IMR-90 (cell line): ENCODE measurements around the gene FNBP1. TPM values are rescaled to one million over a fixed set of nuclear protein-coding genes. Genes with fewer than 3 reads are reported as not detected.

Experiments
- ATAC-seq: fragments of 200-7000 bp; cut with Tn5 transposase; 2 replicates; pipeline ENCODE4 v1.9.1; 2020; ENCODE audit warnings: low read depth, mild to moderate bottlenecking, moderate library complexity
- BruUV-seq: library from RNA; stranded (reverse); fragments of 400-500 nt; replicated peaks from 2 replicates; lab custom pipeline; 2021; lab: Mats Ljungman, UMichigan
- CTCF ChIA-PET: fragments of 300-600 bp; formaldehyde crosslinking; extraction: SDS; loops from one replicate; lab custom pipeline; 2021; ENCODE audit warnings: antibody characterized with exemption; lab: Yijun Ruan, JAX
- POLR2A ChIA-PET: fragments of 300-600 bp; sonication (Branson Sonifier 250); formaldehyde crosslinking; loops from one replicate; lab custom pipeline; 2022; ENCODE audit warnings: antibody characterized with exemption; ENCODE audit not compliant: unreplicated experiment; lab: Charles Lee
- DNase-seq: peaks from one replicate; pipeline ENCODE4 v3.0.0; 2013
- H2AFZ ChIP-seq: replicated peaks from 2 replicates; pipeline ENCODE3; 2013; ENCODE audit warnings: low read length, mild to moderate bottlenecking; ENCODE audit not compliant: poor library complexity
- H2AK5ac ChIP-seq: 2 replicates; pipeline ENCODE4 v1.6.1; 2013; ENCODE audit warnings: low read depth, low read length, inconsistent platforms
- H2AK9ac ChIP-seq: replicated peaks from 2 replicates; pipeline ENCODE3; 2013; ENCODE audit warnings: mild to moderate bottlenecking, low read depth, low read length, moderate library complexity; ENCODE audit not compliant: poor library complexity
- H2BK120ac ChIP-seq: 2 replicates; pipeline ENCODE4 v1.6.1; 2013; ENCODE audit warnings: low read depth, low read length, inconsistent platforms
- H2BK15ac ChIP-seq: 3 replicates; pipeline ENCODE4 v1.6.1; 2013; ENCODE audit warnings: low read depth, low read length, inconsistent platforms
- H2BK20ac ChIP-seq: 2 replicates; pipeline ENCODE4 v1.6.1; 2013; ENCODE audit warnings: low read depth, mild to moderate bottlenecking, inconsistent platforms, low read length, moderate library complexity
- H2BK5ac ChIP-seq: 2 replicates; pipeline ENCODE4 v1.6.1; 2013; ENCODE audit warnings: mild to moderate bottlenecking, low read depth, low read length, inconsistent platforms; ENCODE audit not compliant: poor library complexity, severe bottlenecking
- H3K14ac ChIP-seq: replicated peaks from 2 replicates; pipeline ENCODE4 v1.6.1; 2013; ENCODE audit warnings: low read depth, low read length, inconsistent platforms
- H3K18ac ChIP-seq: 2 replicates; pipeline ENCODE4 v1.6.1; 2013; ENCODE audit warnings: low read depth, low read length, control low read depth
- H3K23ac ChIP-seq: 2 replicates; pipeline ENCODE4 v1.6.1; 2013; ENCODE audit warnings: low read depth, low read length, inconsistent platforms
- H3K27ac ChIP-seq: 2 replicates; pipeline ENCODE4 v1.5.1; 2013; ENCODE audit warnings: mild to moderate bottlenecking, control low read depth, low read length; ENCODE audit not compliant: insufficient read depth
- H3K27me3 ChIP-seq: 2 replicates; pipeline ENCODE4 v1.6.1; 2013; ENCODE audit warnings: low read length; ENCODE audit not compliant: control insufficient read depth, insufficient read depth
- H3K36me3 ChIP-seq: 2 replicates; pipeline ENCODE4 v1.6.1; 2013; ENCODE audit warnings: low read length, mixed read lengths; ENCODE audit not compliant: control insufficient read depth, insufficient read depth
- H3K4ac ChIP-seq: 2 replicates; pipeline ENCODE4 v1.6.1; 2013; ENCODE audit warnings: low read depth, low read length, inconsistent platforms
- H3K4me1 ChIP-seq: 2 replicates; pipeline ENCODE4 v1.6.1; 2013; ENCODE audit warnings: low read length, mixed read lengths; ENCODE audit not compliant: control insufficient read depth, insufficient read depth
- H3K4me2 ChIP-seq: 2 replicates; pipeline ENCODE4 v1.6.1; 2013; ENCODE audit warnings: low read depth, mild to moderate bottlenecking, control low read depth, low read length, moderate library complexity
- H3K4me3 ChIP-seq: 2 replicates; pipeline ENCODE4 v1.5.1; 2013; ENCODE audit warnings: low read depth, mild to moderate bottlenecking, control low read depth, low read length, moderate library complexity; ENCODE audit not compliant: insufficient read depth
- H3K56ac ChIP-seq: 2 replicates; pipeline ENCODE4 v1.6.1; 2013; ENCODE audit warnings: low read length, inconsistent platforms; ENCODE audit not compliant: insufficient read depth; ENCODE audit errors: extremely low read depth
- H3K79me1 ChIP-seq, 2 experiments: 2 replicates each; pipeline ENCODE4 v1.6.1; 2013; ENCODE audit warnings: low read length in 2 of 2, inconsistent platforms in 1 of 2, low read depth in 1 of 2
- H3K9ac ChIP-seq: 2 replicates; pipeline ENCODE4 v1.6.1; 2013; ENCODE audit warnings: low read depth, low read length, control low read depth
- H3K9me1 ChIP-seq: 2 replicates; pipeline ENCODE4 v1.6.1; 2013; ENCODE audit warnings: low read length, inconsistent platforms; ENCODE audit not compliant: insufficient read depth
- H3K9me3 ChIP-seq: 2 replicates; pipeline ENCODE4 v1.6.1; 2013; ENCODE audit warnings: low read length; ENCODE audit not compliant: control insufficient read depth, insufficient read depth
- H4K20me1 ChIP-seq: 2 replicates; pipeline ENCODE4 v1.6.1; 2013; ENCODE audit warnings: low read length, inconsistent platforms; ENCODE audit not compliant: insufficient read depth
- H4K5ac ChIP-seq: 2 replicates; pipeline ENCODE4 v1.6.1; 2013; ENCODE audit warnings: mild to moderate bottlenecking, low read depth, low read length, control low read depth
- H4K8ac ChIP-seq, 2 experiments: 2 replicates each; pipeline ENCODE4 v1.6.1; 2013; ENCODE audit warnings: low read depth in 2 of 2, low read length in 2 of 2, control low read depth in 1 of 2, inconsistent platforms in 1 of 2
- H4K91ac ChIP-seq: 2 replicates; pipeline ENCODE4 v1.6.1; 2013; ENCODE audit warnings: low read depth, low read length, inconsistent platforms; ENCODE audit not compliant: insufficient read depth
- BHLHE40 ChIP-seq: fragments of 150-350 bp; IDR thresholded peaks from 2 replicates; pipeline ENCODE4 v1.6.1; 2016; ENCODE audit warnings: mild to moderate bottlenecking, low read depth, low read length
- CEBPB ChIP-seq: IDR thresholded peaks from 2 replicates; pipeline ENCODE4 v1.6.1; 2012; ENCODE audit warnings: low read depth, low read length, improper control_type of control experiment
- CHD1 ChIP-seq: IDR thresholded peaks from 2 replicates; pipeline ENCODE4 v1.6.1; 2012; ENCODE audit warnings: low read depth, low read length, improper control_type of control experiment
- CTCF ChIP-seq: conservative IDR thresholded peaks from 2 replicates; pipeline ENCODE4 v1.5.1; 2012; ENCODE audit warnings: mild to moderate bottlenecking, low read depth, low read length, improper control_type of control experiment
- ELK1 ChIP-seq: fragments of 150-350 bp; IDR thresholded peaks from 2 replicates; pipeline ENCODE4 v1.6.1; 2016; ENCODE audit warnings: low read depth, mild to moderate bottlenecking, low read length, moderate library complexity, borderline replicate concordance
- FOS ChIP-seq: fragments of 150-350 bp; IDR thresholded peaks from 2 replicates; pipeline ENCODE4 v1.6.1; 2016; ENCODE audit warnings: low read depth, low read length
- MAFK ChIP-seq: IDR thresholded peaks from 2 replicates; pipeline ENCODE4 v1.6.1; 2012; ENCODE audit warnings: low read depth, low read length, improper control_type of control experiment
- MAZ ChIP-seq: IDR thresholded peaks from 2 replicates; pipeline ENCODE4 v1.6.1; 2012; ENCODE audit warnings: low read depth, mild to moderate bottlenecking, low read length, improper control_type of control experiment, moderate library complexity, borderline replicate concordance
- MXI1 ChIP-seq: IDR thresholded peaks from 2 replicates; pipeline ENCODE4 v1.6.1; 2012; ENCODE audit warnings: low read depth, mild to moderate bottlenecking, low read length, moderate library complexity, borderline replicate concordance
- NFE2L2 ChIP-seq: fragments of 150-350 bp; IDR thresholded peaks from 2 replicates; pipeline ENCODE4 v1.6.1; 2016; ENCODE audit warnings: low read depth, mild to moderate bottlenecking, low read length
- POLR2A ChIP-seq: IDR thresholded peaks from 2 replicates; pipeline ENCODE4 v1.6.1; 2012; ENCODE audit warnings: mild to moderate bottlenecking, low read depth, low read length
- RAD21 ChIP-seq: IDR thresholded peaks from 2 replicates; pipeline ENCODE4 v1.6.1; 2012; ENCODE audit warnings: low read length, improper control_type of control experiment
- RCOR1 ChIP-seq: IDR thresholded peaks from 2 replicates; pipeline ENCODE4 v1.6.1; 2012; ENCODE audit warnings: mild to moderate bottlenecking, low read length, improper control_type of control experiment; ENCODE audit not compliant: insufficient replicate concordance
- RFX5 ChIP-seq: IDR thresholded peaks from 2 replicates; pipeline ENCODE4 v1.8.0; 2012; ENCODE audit warnings: low read depth, mild to moderate bottlenecking, low read length, moderate library complexity
- SMC3 ChIP-seq: fragments of 150-350 bp; IDR thresholded peaks from 2 replicates; pipeline ENCODE4 v1.6.1; 2016; ENCODE audit warnings: low read depth, mild to moderate bottlenecking, antibody characterized with exemption, low read length, moderate library complexity
- WGBS, 2 experiments: methylation state at CpG; one replicate each; pipeline versions ENCODE4 v1.1.5 to v1.1.7; 2013; ENCODE audit warnings: missing lambda C conversion rate in 2 of 2; ENCODE audit not compliant: insufficient read length in 1 of 2; ENCODE audit errors: extremely low coverage in 2 of 2; 5-methylcytosine and 5-hydroxymethylcytosine counted together
- dilution Hi-C: fragments of 300-500 bp; cut with HindIII; formaldehyde crosslinking; loops from one replicate; pipeline ENCODE4 v1.14.3; 2018; ENCODE audit warnings: low sequenced_read_pairs; ENCODE audit not compliant: unreplicated experiment
- in situ Hi-C: fragments of 300-500 bp; cut with MboI; formaldehyde crosslinking; loops from 3 replicates; pipeline ENCODE4 v1.14.3; 2019; ENCODE audit warnings: low sequenced_read_pairs, inconsistent platforms, mixed read lengths
- intact Hi-C: fragments of 100-400 bp; cut with micrococcal nuclease; formaldehyde crosslinking; loops from 2 replicates; pipeline ENCODE4 v1.10.0; 2022
- polyA plus RNA-seq, 3 experiments: library from polyadenylated mRNA; depleted of rRNA; stranded (reverse); fragments of >200 nt; gene quantifications; 2 replicates each; pipeline ENCODE4 v1.2.3, GENCODE V29; 2012; ENCODE audit warnings: low replicate concordance in 1 of 3
- total RNA-seq: library from RNA; depleted of rRNA; stranded (reverse); fragments of >200 nt; gene quantifications from 2 replicates; pipeline ENCODE4 v1.2.3, GENCODE V29; 2012
- TF ChIP-seq, protein P1 (sequence below): fragments of 150-350 bp; IDR thresholded peaks from 2 replicates; pipeline ENCODE4 v1.6.1; 2017; ENCODE audit warnings: mild to moderate bottlenecking, antibody characterized with exemption, low read length, low read depth

FNBP1 gene
- total and polyA plus RNA-seq, 2 of the 4 experiments (the other 2 are of a cell fraction) = 10.3 to 15.4 TPM

DNA sequence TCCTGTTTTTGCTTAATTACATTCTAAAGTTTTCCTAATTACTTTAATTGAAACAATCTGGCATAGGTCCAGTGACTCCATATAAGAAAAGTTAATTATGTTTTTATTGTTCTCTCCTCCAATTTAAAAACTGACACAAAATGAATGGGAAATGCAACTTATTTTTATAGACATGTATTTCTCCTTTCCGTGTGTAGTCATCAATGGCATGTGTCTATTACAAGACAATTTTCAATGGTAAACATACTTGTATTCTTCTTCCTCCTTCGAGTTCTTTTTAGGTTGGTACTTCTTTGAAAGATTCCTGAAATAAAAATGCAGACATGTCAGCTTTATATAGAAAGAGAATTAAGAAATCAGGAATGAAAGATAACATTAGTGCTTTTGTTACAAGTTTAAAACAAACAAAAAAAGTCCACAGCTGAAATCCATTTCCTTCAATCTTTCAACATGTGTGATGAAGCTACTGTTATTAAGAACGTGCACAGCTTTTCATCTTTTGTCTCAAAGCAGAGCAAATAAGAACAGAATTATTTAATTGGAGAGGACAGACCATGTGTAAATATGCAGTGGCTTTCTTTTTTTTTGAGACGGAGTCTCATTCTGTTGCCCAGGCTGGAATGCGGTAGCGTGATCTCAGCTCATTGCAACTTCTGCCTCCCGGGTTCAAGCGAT, 63.8 kb downstream of the FNBP1 start:
- Histone ChIP-seq H2AFZ (no peak overlapping the region), H3K9ac (no peak overlapping the region), H3K27ac (no peak overlapping the region), H2BK15ac (no peak overlapping the region), H2BK20ac (no peak overlapping the region), H2BK120ac (no peak overlapping the region), H4K91ac (no peak overlapping the region), H3K4me3 (no peak overlapping the region), H4K5ac (no peak overlapping the region), H3K23ac (no peak overlapping the region), H2BK5ac (no peak overlapping the region), H4K8ac (no peak overlapping the region), H3K4ac (no peak overlapping the region), H3K27me3 (no peaks in the 10 kb centered on the region), H3K79me1 (peaks cover 3 to 8% of the 10 kb centered on the region in 2 experiments; a peak in 2 of 4 replicates), H3K4me2 (no peak overlapping the region), H3K36me3 (peaks cover 13% of the 10 kb centered on the region), H2AK9ac (no peak overlapping the region), H3K56ac (no peak overlapping the region), H3K4me1 (no peaks in the 10 kb centered on the region), H3K9me1 (no peaks in the 10 kb centered on the region), H2AK5ac (no peak overlapping the region), H4K20me1 (no peaks in the 10 kb centered on the region), H3K18ac (no peak overlapping the region), H3K9me3 (no peaks in the 10 kb centered on the region), H3K14ac (no peak overlapping the region)
- ChIA-PET POLR2A (no interaction called here), CTCF (no interaction called here)
- no CpG with 5 or more reads among the region's 8 CpGs for WGBS, 2 experiments
- dilution Hi-C loops (no loop called here), intact Hi-C loops (loop anchor here (5.0 kb wide), 1 partner anchor 48 kb away; no protein-coding TSS in a partner anchor), in situ Hi-C loops (no loop called here)
- no peak for TF ChIP-seq CHD1
- TF ChIP-seq, protein P1, sequence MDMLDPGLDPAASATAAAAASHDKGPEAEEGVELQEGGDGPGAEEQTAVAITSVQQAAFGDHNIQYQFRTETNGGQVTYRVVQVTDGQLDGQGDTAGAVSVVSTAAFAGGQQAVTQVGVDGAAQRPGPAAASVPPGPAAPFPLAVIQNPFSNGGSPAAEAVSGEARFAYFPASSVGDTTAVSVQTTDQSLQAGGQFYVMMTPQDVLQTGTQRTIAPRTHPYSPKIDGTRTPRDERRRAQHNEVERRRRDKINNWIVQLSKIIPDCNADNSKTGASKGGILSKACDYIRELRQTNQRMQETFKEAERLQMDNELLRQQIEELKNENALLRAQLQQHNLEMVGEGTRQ = no peak
- TF ChIP-seq NFE2L2 = no peak
- no peak for TF ChIP-seq RAD21
- TF ChIP-seq POLR2A = no peak
- TF ChIP-seq MAFK = no peak
- no peak for TF ChIP-seq RFX5
- no peak for TF ChIP-seq ELK1
- no peak for TF ChIP-seq SMC3
- no peak for TF ChIP-seq RCOR1
- no peak for TF ChIP-seq BHLHE40
- no peak for TF ChIP-seq CTCF
- TF ChIP-seq FOS = no peak
- no peak for TF ChIP-seq MXI1
- TF ChIP-seq CEBPB = no peak
- no peak for TF ChIP-seq MAZ
- no peak for ATAC-seq
- no TSS peak for BruUV-seq
- DNase-seq = no peak
